Peyer's patch (tissue), 4 donors: Measurements from ENCODE around the gene PHLDA3. TPM values are rescaled to one million over a fixed set of nuclear protein-coding genes. Genes with fewer than 3 reads are reported as not detected.

Experiments
- DNase-seq, 3 donors: peaks; one replicate each; pipeline ENCODE4 v3.0.0-alpha.2; 2017 to 2019
- H3K27ac ChIP-seq, 4 donors: fragments of 200-600 bp; sonication (generic); one replicate each; pipeline ENCODE4 v1.5.1; 2016 to 2019
- H3K27me3 ChIP-seq, 2 donors: fragments of 200-600 bp; sonication (generic); one replicate each; pipeline ENCODE4 v1.5.1; 2019
- H3K36me3 ChIP-seq, 3 donors: fragments of 200-600 bp; sonication (generic); one replicate each; pipeline ENCODE4 v1.5.1; 2016 to 2019
- H3K4me1 ChIP-seq, 4 donors: fragments of 200-600 bp; sonication (generic); one replicate each; pipeline ENCODE4 v1.5.1; 2016 to 2019
- H3K4me3 ChIP-seq, 4 donors: fragments of 200-600 bp; sonication (generic); 1 replicate in 3 of 4; 2 replicates in 1 of 4; pipeline ENCODE4 v1.5.1; 2016 to 2019; ENCODE audit warnings: mild to moderate bottlenecking in 1 of 4
- H3K9me3 ChIP-seq, 4 donors: fragments of 200-600 bp; sonication (generic); one replicate each; pipeline ENCODE4 v1.5.1; 2016 to 2019; ENCODE audit warnings: mild to moderate bottlenecking in 1 of 4
- CTCF ChIP-seq, 6 experiments: fragments of 450-650 bp in 4 of 6; fragments of 200-600 bp in 2 of 6; sonication (generic) in 1 of 6; IDR thresholded peaks; one replicate each; pipeline ENCODE4 v1.5.1; 2017 to 2019; ENCODE audit warnings: antibody characterized with exemption in 6 of 6, mild to moderate bottlenecking in 3 of 6, moderate library complexity in 1 of 6
- POLR2A ChIP-seq, 2 donors: fragments of 450-650 bp; IDR thresholded peaks; one replicate each; pipeline ENCODE4 v1.5.1; 2017; ENCODE audit warnings: antibody characterized with exemption in 2 of 2, mild to moderate bottlenecking in 2 of 2, moderate library complexity in 2 of 2
- total RNA-seq, 4 donors: library from RNA; depleted of rRNA; stranded (reverse); fragments of >200 nt; gene quantifications; one replicate each; pipeline ENCODE4 v1.1.0, GENCODE V29; 2016

PHLDA3 gene
- total RNA-seq, 4 donors from 2014 or later, result 4.4 to 43.7 (median 5.2) TPM

DNA sequence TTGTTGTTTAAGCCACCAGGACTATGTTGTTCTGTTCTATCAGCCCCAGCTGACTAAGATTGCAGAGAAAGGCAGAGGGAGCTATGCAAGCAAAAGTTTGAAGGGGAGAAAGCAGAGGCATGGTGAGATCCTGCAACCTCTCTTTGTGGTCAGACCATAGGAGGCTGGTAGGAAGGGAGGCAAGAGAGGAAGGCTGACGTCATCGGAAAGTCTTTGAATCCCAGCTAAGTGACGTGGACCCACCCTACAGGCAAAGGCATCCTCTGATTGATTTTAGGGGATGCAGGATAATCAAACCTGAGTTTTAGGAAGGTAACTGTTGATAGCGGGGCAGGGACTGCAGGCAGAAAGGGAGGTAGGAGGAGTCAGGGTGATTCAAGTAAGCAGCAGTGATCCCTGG is 24.2 kb downstream of the PHLDA3 start:
- no peak overlapping the region for H3K27ac ChIP-seq
- DNase-seq, result no peak
- H3K4me1 ChIP-seq, result peaks cover 0 to 9% (median 0%) of the 10 kb centered on the region in 4 donors
- no peaks in the 10 kb centered on the region for H3K27me3 ChIP-seq
- no peaks in the 10 kb centered on the region for H3K36me3 ChIP-seq
- no peaks in the 10 kb centered on the region for H3K9me3 ChIP-seq
- no peak overlapping the region for H3K4me3 ChIP-seq
- TF ChIP-seq CTCF (IDR thresholded peaks at IDR 0.05) (no peak), POLR2A (IDR thresholded peaks at IDR 0.05) (no peak)

GRCh38 chr1:201443747-201444146 is 25.2 kb downstream of the PHLDA3 start:
- peaks cover 0 to 9% (median 0%) of the 10 kb centered on the region in 4 donors for H3K4me1 ChIP-seq
- no peaks in the 10 kb centered on the region for H3K36me3 ChIP-seq
- no peak for DNase-seq
- no peak overlapping the region for H3K27ac ChIP-seq
- H3K27me3 ChIP-seq, result no peaks in the 10 kb centered on the region
- no peak overlapping the region for H3K4me3 ChIP-seq
- TF ChIP-seq POLR2A (IDR thresholded peaks at IDR 0.05), result no peak
- TF ChIP-seq CTCF (IDR thresholded peaks at IDR 0.05), result no peak
- H3K9me3 ChIP-seq, result no peaks in the 10 kb centered on the region

DNA sequence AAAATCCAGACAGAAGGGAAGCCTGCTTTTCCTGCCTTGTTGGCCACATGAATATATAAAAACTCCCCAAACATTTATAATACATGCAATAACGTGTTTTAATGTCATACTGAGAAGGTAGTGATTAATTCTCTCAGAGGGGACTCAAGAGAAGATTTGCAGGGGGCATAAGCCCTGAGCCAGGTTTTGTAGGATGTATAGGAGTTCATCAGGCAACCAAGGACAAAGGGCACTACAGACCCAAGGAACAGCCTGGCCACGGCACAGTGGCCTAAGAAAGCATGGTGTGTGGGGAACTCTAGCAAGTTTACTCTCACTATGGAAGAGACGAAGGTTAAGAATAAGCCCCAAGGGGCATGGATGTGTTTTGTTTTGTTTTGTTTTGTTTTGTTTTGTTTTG is 32.0 kb downstream of the PHLDA3 start:
- DNase-seq, result no peak
- Histone ChIP-seq H3K4me1 (peaks cover 0 to 4% (median 0%) of the 10 kb centered on the region in 4 donors), H3K27me3 (no peaks in the 10 kb centered on the region), H3K9me3 (no peaks in the 10 kb centered on the region), H3K4me3 (no peak overlapping the region), H3K36me3 (no peaks in the 10 kb centered on the region), H3K27ac (no peak overlapping the region)
- TF ChIP-seq CTCF (IDR thresholded peaks at IDR 0.05), result no peak
- TF ChIP-seq POLR2A (IDR thresholded peaks at IDR 0.05), result no peak

DNA sequence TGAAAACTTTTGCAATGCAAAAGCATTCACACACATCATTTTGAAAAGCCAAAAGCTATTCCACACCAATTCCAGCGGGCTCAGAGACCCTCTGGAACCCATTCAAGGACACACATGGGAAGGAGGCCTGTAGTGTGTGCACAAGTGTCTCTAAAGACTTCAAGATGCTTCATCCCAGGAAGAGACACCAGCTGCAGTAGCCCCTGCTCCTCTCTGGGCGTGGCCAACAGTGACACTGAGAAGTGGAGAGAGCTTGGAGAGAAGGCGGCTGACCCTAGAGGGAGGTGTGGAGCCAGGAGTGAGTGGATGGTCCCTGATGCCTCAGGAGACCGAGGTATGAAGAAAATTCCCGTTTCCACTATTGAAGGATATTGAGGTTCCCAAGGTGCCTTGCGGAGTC is 32.6 kb downstream of the PHLDA3 start:
- H3K27ac ChIP-seq, result no peak overlapping the region
- peaks cover 0 to 4% (median 0%) of the 10 kb centered on the region in 4 donors for H3K4me1 ChIP-seq
- TF ChIP-seq CTCF (IDR thresholded peaks at IDR 0.05) (no peak), POLR2A (IDR thresholded peaks at IDR 0.05) (no peak)
- H3K27me3 ChIP-seq, result no peaks in the 10 kb centered on the region
- H3K4me3 ChIP-seq, result no peak overlapping the region
- no peaks in the 10 kb centered on the region for H3K36me3 ChIP-seq
- no peak for DNase-seq
- H3K9me3 ChIP-seq, result no peaks in the 10 kb centered on the region

GRCh38 chr1:201434266-201434665 is 34.7 kb downstream of the PHLDA3 start:
- TF ChIP-seq CTCF (IDR thresholded peaks at IDR 0.05) (no peak), POLR2A (IDR thresholded peaks at IDR 0.05) (no peak)
- Histone ChIP-seq H3K4me1 (peaks cover 0 to 4% (median 0%) of the 10 kb centered on the region in 4 donors), H3K4me3 (no peak overlapping the region), H3K36me3 (no peaks in the 10 kb centered on the region), H3K27me3 (no peaks in the 10 kb centered on the region), H3K9me3 (no peaks in the 10 kb centered on the region), H3K27ac (no peak overlapping the region)
- no peak for DNase-seq

- H3K27me3 ChIP-seq, result no peaks in the 10 kb centered on the region
- no peaks in the 10 kb centered on the region for H3K36me3 ChIP-seq
- H3K27ac ChIP-seq, result no peak overlapping the region
- no peaks in the 10 kb centered on the region for H3K9me3 ChIP-seq
- no peak overlapping the region for H3K4me3 ChIP-seq
- H3K4me1 ChIP-seq, result peaks cover 0 to 4% (median 0%) of the 10 kb centered on the region in 4 donors
- TF ChIP-seq POLR2A (IDR thresholded peaks at IDR 0.05), result no peak
- no peak for TF ChIP-seq CTCF (IDR thresholded peaks at IDR 0.05)
- no peak for DNase-seq
Measured at GRCh38 chr1:201433609-201434008, 35.4 kb downstream of the PHLDA3 start.
